Stomach (tissue), 9 donors: ENCODE results near the gene ALPK1. TPM values are rescaled to one million over a fixed set of nuclear protein-coding genes. Genes with fewer than 3 reads are reported as not detected.

Experiments
- DNase-seq, 2 donors: peaks; one replicate each; pipeline versions ENCODE4 v3.0.0 to v3.0.0-alpha.2; 2013 to 2019
- H3K27ac ChIP-seq, 5 donors: fragments of 200-600 bp in 4 of 5; sonication (generic) in 4 of 5; one replicate each; pipeline ENCODE4 v1.5.1; 2013 to 2019; ENCODE audit warnings: mild to moderate bottlenecking in 1 of 5, moderate library complexity in 1 of 5
- H3K27me3 ChIP-seq, 3 donors: fragments of 200-600 bp; sonication (generic); one replicate each; pipeline ENCODE4 v1.5.1; 2017 to 2019; ENCODE audit warnings: mixed run types in 1 of 3
- H3K36me3 ChIP-seq, 4 donors: fragments of 200-600 bp; sonication (generic); 1 replicate in 3 of 4; 2 replicates in 1 of 4; pipeline ENCODE4 v1.5.1; 2016 to 2019
- H3K4me1 ChIP-seq, 4 donors: fragments of 200-600 bp; sonication (generic); one replicate each; pipeline ENCODE4 v1.5.1; 2016 to 2019
- H3K4me3 ChIP-seq, 4 donors: fragments of 200-600 bp; sonication (generic) in 3 of 4; one replicate each; pipeline ENCODE4 v1.5.1; 2016 to 2019; ENCODE audit warnings: mild to moderate bottlenecking in 1 of 4
- H3K9me3 ChIP-seq, 4 donors: fragments of 200-600 bp; sonication (generic); one replicate each; pipeline ENCODE4 v1.5.1; 2016 to 2019
- EP300 ChIP-seq: sonication (generic); formaldehyde crosslinking; IDR thresholded peaks from one replicate; pipeline ENCODE4 v1.6.1; 2017; ENCODE audit warnings: antibody characterized with exemption
- POLR2A ChIP-seq, 4 donors: fragments of 450-650 bp; IDR thresholded peaks; one replicate each; pipeline ENCODE4 v1.6.1; 2016; ENCODE audit warnings: antibody characterized with exemption in 4 of 4, control low read depth in 2 of 4, mild to moderate bottlenecking in 1 of 4, moderate library complexity in 1 of 4
- POLR2AphosphoS5 ChIP-seq, 3 donors: sonication (generic); formaldehyde crosslinking; IDR thresholded peaks; one replicate each; pipeline ENCODE4 v1.6.1; 2016; ENCODE audit warnings: antibody characterized with exemption in 3 of 3
- WGBS, 5 donors: extraction: QIAGEN DNeasy Blood & Tissue Kit in 3 of 5; methylation state at CpG; one replicate each; pipeline versions ENCODE4 v1.1.5 to v1.1.7; 2013 to 2018; 5-methylcytosine and 5-hydroxymethylcytosine counted together
- intact Hi-C: fragments of 100-400 bp; cut with DNase I; formaldehyde crosslinking; loops from one replicate; pipeline ENCODE4 v1.15.1; 2023; ENCODE audit warnings: low total_unique reads
- polyA plus RNA-seq, 3 donors: library from polyadenylated mRNA; stranded (reverse); fragments of 200-250 nt; gene quantifications; one replicate each; pipeline ENCODE4 v1.2.3, GENCODE V29; 2013
- total RNA-seq, 5 donors: library from RNA; depleted of rRNA; stranded (reverse); fragments of >200 nt; gene quantifications; one replicate each; pipeline versions ENCODE4 v1.1.0 to v1.2.3, GENCODE V29; 2014 to 2016
- TF ChIP-seq, protein P1 (sequence below), 7 experiments: fragments of 450-650 bp in 4 of 7; fragments of 200-600 bp in 3 of 7; sonication (generic) in 3 of 7; IDR thresholded peaks; one replicate each; pipeline ENCODE4 v1.5.1; 2016 to 2019; ENCODE audit warnings: antibody characterized with exemption in 7 of 7, control low read depth in 2 of 7, mild to moderate bottlenecking in 1 of 7
- donor health status: healthy with polysubstance abuse.
- donor health status: Bipolar disorder and iron deficiency.
- donor health status: healthy.

Gene ALPK1
- total and polyA plus RNA-seq, 8 donors: 2.9 to 47.7 (median 25.0) TPM

DNA sequence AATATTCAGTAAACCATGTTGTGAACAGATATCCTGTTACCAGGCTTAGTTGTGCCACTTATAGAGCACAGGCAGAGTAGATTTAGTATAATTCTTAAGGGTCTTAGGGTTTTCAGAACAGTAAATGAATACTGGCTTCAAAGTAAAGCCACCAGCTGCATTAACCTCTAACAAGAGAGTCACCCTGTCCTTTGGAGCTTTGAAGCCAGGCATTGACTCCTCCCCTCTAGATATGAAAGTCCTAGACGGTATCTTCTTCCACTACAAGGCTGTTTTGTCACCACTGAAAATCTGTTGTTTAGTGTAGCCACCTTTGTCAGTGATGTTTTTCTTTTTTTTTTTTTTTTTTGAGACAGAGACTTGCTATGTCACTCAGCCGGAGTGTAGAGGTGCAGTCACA, 77.7 kb downstream of the ALPK1 start:
- Histone ChIP-seq H3K9me3 (no peaks in the 10 kb centered on the region), H3K36me3 (peaks cover 10 to 28% (median 26%) of the 10 kb centered on the region in 4 donors), H3K27ac (no peak overlapping the region), H3K4me1 (no peaks in the 10 kb centered on the region), H3K4me3 (no peak overlapping the region), H3K27me3 (no peaks in the 10 kb centered on the region)
- no peak for DNase-seq
- intact Hi-C loops: no loop called here
- WGBS, 5 donors: 77 to 97% (median 88%) methylated on average over 2 of the region's 2 CpGs
- TF ChIP-seq, protein P1, sequence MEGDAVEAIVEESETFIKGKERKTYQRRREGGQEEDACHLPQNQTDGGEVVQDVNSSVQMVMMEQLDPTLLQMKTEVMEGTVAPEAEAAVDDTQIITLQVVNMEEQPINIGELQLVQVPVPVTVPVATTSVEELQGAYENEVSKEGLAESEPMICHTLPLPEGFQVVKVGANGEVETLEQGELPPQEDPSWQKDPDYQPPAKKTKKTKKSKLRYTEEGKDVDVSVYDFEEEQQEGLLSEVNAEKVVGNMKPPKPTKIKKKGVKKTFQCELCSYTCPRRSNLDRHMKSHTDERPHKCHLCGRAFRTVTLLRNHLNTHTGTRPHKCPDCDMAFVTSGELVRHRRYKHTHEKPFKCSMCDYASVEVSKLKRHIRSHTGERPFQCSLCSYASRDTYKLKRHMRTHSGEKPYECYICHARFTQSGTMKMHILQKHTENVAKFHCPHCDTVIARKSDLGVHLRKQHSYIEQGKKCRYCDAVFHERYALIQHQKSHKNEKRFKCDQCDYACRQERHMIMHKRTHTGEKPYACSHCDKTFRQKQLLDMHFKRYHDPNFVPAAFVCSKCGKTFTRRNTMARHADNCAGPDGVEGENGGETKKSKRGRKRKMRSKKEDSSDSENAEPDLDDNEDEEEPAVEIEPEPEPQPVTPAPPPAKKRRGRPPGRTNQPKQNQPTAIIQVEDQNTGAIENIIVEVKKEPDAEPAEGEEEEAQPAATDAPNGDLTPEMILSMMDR (IDR thresholded peaks at IDR 0.05): no peak
- TF ChIP-seq POLR2A (IDR thresholded peaks at IDR 0.05) (no peak), POLR2AphosphoS5 (IDR thresholded peaks at IDR 0.05) (no peak), EP300 (no peak)

- DNase-seq: peak in 1 of 2 donors; percentile 9
- peaks cover 10 to 42% (median 33%) of the 10 kb centered on the region in 4 donors for H3K36me3 ChIP-seq
- H3K27me3 ChIP-seq: no peaks in the 10 kb centered on the region
- H3K9me3 ChIP-seq: no peaks in the 10 kb centered on the region
- no peaks in the 10 kb centered on the region for H3K4me1 ChIP-seq
- no peak overlapping the region for H3K27ac ChIP-seq
- TF ChIP-seq POLR2A (IDR thresholded peaks at IDR 0.05) (no peak), POLR2AphosphoS5 (IDR thresholded peaks at IDR 0.05) (no peak), EP300 (no peak)
- TF ChIP-seq, protein P1 (IDR thresholded peaks at IDR 0.05): no peak
- H3K4me3 ChIP-seq: no peak overlapping the region
- WGBS, 5 donors: 84 to 90% (median 87%) methylated on average over 6 of the region's 6 CpGs
- intact Hi-C loops: no loop called here
Measured at GRCh38 chr4:112377171-112377570, 80.0 kb downstream of the ALPK1 start.

DNA sequence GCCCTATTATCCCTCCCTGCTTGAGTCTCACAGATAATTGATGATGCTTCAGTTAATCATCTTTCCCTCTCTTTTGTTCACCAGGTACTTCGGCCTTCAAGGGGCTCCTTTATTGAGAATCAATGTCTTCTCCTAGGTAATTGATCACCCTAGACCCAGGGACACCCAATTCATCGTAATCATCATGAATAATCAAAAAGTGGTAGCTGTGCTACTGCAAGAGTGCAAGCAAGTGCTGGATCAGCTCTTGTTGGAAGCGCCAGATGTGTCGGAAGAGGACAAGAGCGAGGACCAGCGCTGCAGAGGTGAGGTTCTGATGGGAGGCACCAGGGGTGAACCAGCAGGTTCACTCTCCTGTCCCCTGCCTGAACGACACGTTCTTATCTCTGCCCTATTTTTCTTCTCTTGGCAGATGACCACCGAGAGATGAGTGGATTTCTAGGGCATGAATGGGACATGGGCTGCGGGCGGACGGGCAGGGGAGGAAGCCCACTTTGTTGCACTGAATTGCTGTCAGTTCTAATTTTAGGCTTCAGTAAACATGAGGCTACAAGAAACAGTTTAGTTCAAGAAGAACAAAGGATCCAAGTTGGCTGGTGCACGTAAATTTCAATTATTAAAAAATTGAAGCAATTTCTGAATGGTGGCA, 80.5 kb downstream of the ALPK1 start:
- Histone ChIP-seq H3K4me3 (no peak overlapping the region), H3K27me3 (no peaks in the 10 kb centered on the region), H3K9me3 (no peaks in the 10 kb centered on the region), H3K27ac (no peak overlapping the region), H3K36me3 (peaks cover 10 to 47% (median 39%) of the 10 kb centered on the region in 4 donors), H3K4me1 (no peaks in the 10 kb centered on the region)
- WGBS, 5 donors: 87 to 89% (median 87%) methylated on average over 13 of the region's 13 CpGs
- no peak for DNase-seq
- intact Hi-C loops: no loop called here
- TF ChIP-seq POLR2AphosphoS5 (IDR thresholded peaks at IDR 0.05) (no peak), POLR2A (IDR thresholded peaks at IDR 0.05) (no peak), EP300 (no peak)
- TF ChIP-seq, protein P1 (IDR thresholded peaks at IDR 0.05): no peak

DNA sequence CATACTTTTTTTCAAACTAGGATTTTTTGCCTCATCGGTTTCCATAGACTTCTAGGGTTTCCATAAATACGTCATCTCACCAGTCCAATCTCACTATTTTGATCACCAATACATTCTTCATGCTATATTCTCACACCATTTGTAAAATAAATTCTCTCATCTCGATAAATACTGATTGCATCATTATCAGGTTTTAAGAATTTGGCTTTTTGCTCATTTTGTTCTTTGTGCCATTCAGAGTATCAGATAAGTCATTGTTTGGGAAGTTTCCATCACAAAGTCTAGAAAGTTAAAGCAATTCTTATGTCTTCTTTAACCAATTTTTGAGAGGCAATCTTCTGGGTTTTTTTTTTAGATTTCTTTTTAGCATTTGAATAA, 81.1 kb downstream of the ALPK1 start:
- peaks cover 10 to 52% (median 43%) of the 10 kb centered on the region in 4 donors for H3K36me3 ChIP-seq
- DNase-seq: no peak
- TF ChIP-seq, protein P1 (IDR thresholded peaks at IDR 0.05): no peak
- TF ChIP-seq POLR2A (IDR thresholded peaks at IDR 0.05) (no peak), EP300 (no peak), POLR2AphosphoS5 (IDR thresholded peaks at IDR 0.05) (no peak)
- H3K9me3 ChIP-seq: no peaks in the 10 kb centered on the region
- WGBS, 5 donors: 79 to 97% (median 94%) methylated on average over 3 of the region's 3 CpGs
- no peak overlapping the region for H3K4me3 ChIP-seq
- no peaks in the 10 kb centered on the region for H3K4me1 ChIP-seq
- H3K27ac ChIP-seq: no peak overlapping the region
- no peaks in the 10 kb centered on the region for H3K27me3 ChIP-seq
- intact Hi-C loops: no loop called here
